Upper lobe of right lung (tissue), 1 donor: Measurements from ENCODE around the gene CTSF. TPM values are rescaled to one million over a fixed set of nuclear protein-coding genes. Genes with fewer than 3 reads are reported as not detected.
A peak's percentile ranks its signal among the peaks of the same experiment; 100 is the strongest.

Experiments used
- ATAC-seq: fragments of 200-7000 bp; cut with Tn5 transposase; one replicate; pipeline ENCODE4 v1.9.1; 2020; ENCODE audit warnings: mild to moderate bottlenecking, moderate library complexity
- DNase-seq: peaks from one replicate; pipeline ENCODE4 v3.0.0-alpha.2; 2020
- H3K27ac ChIP-seq: fragments of 200-600 bp; one replicate; pipeline ENCODE4 v1.8.0; 2022
- H3K27me3 ChIP-seq: fragments of 200-600 bp; one replicate; pipeline ENCODE4 v1.8.0; 2022; ENCODE audit warnings: mild to moderate bottlenecking
- H3K36me3 ChIP-seq: fragments of 200-600 bp; one replicate; pipeline ENCODE4 v1.8.0; 2022
- H3K4me1 ChIP-seq: fragments of 200-600 bp; one replicate; pipeline ENCODE4 v1.8.0; 2022
- H3K4me3 ChIP-seq: fragments of 200-600 bp; one replicate; pipeline ENCODE4 v1.8.0; 2022; ENCODE audit warnings: mild to moderate bottlenecking
- H3K9me3 ChIP-seq: fragments of 200-600 bp; one replicate; pipeline ENCODE4 v1.8.0; 2022
- CTCF ChIP-seq: fragments of 200-600 bp; IDR thresholded peaks from one replicate; pipeline ENCODE4 v1.8.0; 2022; ENCODE audit warnings: antibody characterized with exemption
- intact Hi-C: fragments of 100-400 bp; cut with DNase I; formaldehyde crosslinking; loops from one replicate; pipeline ENCODE4 v1.11.0; 2022
- total RNA-seq: library from RNA; stranded (reverse); fragmentation: NEBNext Ultra II Directional; extraction: Animal tissue kit (Norgen Biotek cat#: 25700); gene quantifications from one replicate; pipeline ENCODE4 v1.2.1, GENCODE V29; 2021
- donor health status: DM: no; HTN: yes; CAD: no; lungs with severe emphysema.

Gene CTSF
- total RNA-seq, 1 donor from 2014 or later = 37.0 TPM

- no peak for ATAC-seq
- no peak for TF ChIP-seq CTCF
- no peak overlapping the region for H3K27ac ChIP-seq
- no peak overlapping the region for H3K4me3 ChIP-seq
- no peaks in the 10 kb centered on the region for H3K27me3 ChIP-seq
- peaks cover 7% of the 10 kb centered on the region for H3K4me1 ChIP-seq
- no peak for DNase-seq
- H3K9me3 ChIP-seq = no peaks in the 10 kb centered on the region
- no peaks in the 10 kb centered on the region for H3K36me3 ChIP-seq
- intact Hi-C loops = no loop called here
These were observed 670 bp upstream of the CTSF start for GRCh38 chr11:66569076-66569475.

DNA sequence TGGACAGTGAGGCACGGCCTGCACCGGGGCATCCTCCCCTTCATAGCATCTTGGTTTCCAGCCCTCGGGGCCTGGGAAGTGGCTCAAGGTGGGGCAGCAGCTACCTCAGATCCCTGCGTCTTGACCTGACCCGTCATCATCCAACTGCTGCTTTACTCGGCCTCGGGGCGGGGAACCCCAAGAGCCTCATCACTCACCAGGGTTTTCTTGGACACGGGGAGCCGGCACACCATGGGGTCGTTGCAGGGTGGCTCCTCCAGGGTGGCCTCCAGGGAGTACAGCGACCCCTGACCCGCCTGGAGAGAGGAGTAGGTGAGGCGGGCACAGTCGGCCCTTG lies 651 bp downstream of the CTSF start:
- H3K4me1 ChIP-seq = peaks cover 7% of the 10 kb centered on the region
- peak overlapping the region; percentile 67 for H3K4me3 ChIP-seq
- no peaks in the 10 kb centered on the region for H3K27me3 ChIP-seq
- intact Hi-C loops = no loop called here
- DNase-seq (no peak), ATAC-seq (no peak)
- no peak for TF ChIP-seq CTCF
- H3K9me3 ChIP-seq = no peaks in the 10 kb centered on the region
- H3K36me3 ChIP-seq = no peaks in the 10 kb centered on the region
- H3K27ac ChIP-seq = no peak overlapping the region

GRCh38 chr11:66566221-66566620 lies 2.2 kb downstream of the CTSF start:
- Histone ChIP-seq H3K4me1 (peaks cover 7% of the 10 kb centered on the region), H3K27me3 (no peaks in the 10 kb centered on the region), H3K36me3 (no peaks in the 10 kb centered on the region), H3K4me3 (no peak overlapping the region), H3K9me3 (no peaks in the 10 kb centered on the region), H3K27ac (no peak overlapping the region)
- intact Hi-C loops = no loop called here
- TF ChIP-seq CTCF = no peak
- ATAC-seq (no peak), DNase-seq (no peak)

GRCh38 chr11:66564984-66565383 lies 3.4 kb downstream of the CTSF start:
- H3K4me1 ChIP-seq = peaks cover 7% of the 10 kb centered on the region
- no peaks in the 10 kb centered on the region for H3K27me3 ChIP-seq
- H3K36me3 ChIP-seq = no peaks in the 10 kb centered on the region
- DNase-seq = no peak
- H3K27ac ChIP-seq = no peak overlapping the region
- ATAC-seq = no peak
- H3K4me3 ChIP-seq = no peak overlapping the region
- TF ChIP-seq CTCF = no peak
- intact Hi-C loops = no loop called here
- no peaks in the 10 kb centered on the region for H3K9me3 ChIP-seq

DNA sequence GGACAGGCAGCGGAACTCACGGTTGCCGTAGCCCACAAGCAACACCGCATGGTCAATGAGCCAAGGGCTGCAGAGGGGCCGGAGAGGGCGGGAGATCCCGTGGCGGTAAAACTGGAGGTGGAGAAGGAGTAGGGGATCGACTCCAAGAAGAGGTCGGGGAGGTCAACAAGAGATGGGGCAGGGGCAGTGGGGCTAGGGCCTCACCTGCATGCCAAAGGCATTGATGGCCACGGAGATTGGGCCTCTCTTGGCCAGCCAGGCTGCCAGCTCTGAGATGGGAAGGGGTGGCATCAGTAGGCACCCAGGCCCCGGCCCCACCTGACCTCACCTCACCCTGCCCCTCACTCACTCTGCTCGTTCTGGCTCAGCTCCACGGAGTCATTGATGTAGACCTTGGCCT lies 3.9 kb downstream of the CTSF start:
- Histone ChIP-seq H3K36me3 (no peaks in the 10 kb centered on the region), H3K4me1 (peaks cover 7% of the 10 kb centered on the region), H3K27ac (no peak overlapping the region), H3K27me3 (no peaks in the 10 kb centered on the region), H3K4me3 (no peak overlapping the region), H3K9me3 (no peaks in the 10 kb centered on the region)
- DNase-seq (no peak), ATAC-seq (no peak)
- intact Hi-C loops = no loop called here
- no peak for TF ChIP-seq CTCF

DNA sequence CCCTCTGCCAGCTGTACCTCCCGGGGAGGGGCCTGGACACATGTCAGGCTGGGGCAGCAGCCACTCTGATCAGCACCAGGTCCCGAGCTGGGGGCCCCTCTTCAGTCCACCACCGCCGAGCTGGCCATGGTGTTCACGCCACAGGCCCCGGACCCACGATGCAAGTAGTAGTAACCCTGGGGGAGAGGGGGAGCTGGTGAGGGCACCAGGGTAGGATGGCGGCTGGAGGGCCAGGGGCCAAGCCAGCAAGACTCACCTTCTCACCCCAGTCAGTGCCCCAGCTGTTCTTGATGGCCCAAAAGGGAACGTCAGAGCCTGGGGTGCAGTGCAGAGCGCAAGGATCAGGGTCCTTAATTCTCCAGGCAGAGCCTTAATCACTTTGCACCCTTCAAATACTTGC lies 4.6 kb downstream of the CTSF start:
- no peaks in the 10 kb centered on the region for H3K27me3 ChIP-seq
- H3K9me3 ChIP-seq = no peaks in the 10 kb centered on the region
- no peak overlapping the region for H3K27ac ChIP-seq
- no peak for TF ChIP-seq CTCF
- H3K36me3 ChIP-seq = no peaks in the 10 kb centered on the region
- DNase-seq = no peak
- no peak for ATAC-seq
- intact Hi-C loops = no loop called here
- peaks cover 12% of the 10 kb centered on the region for H3K4me1 ChIP-seq
- H3K4me3 ChIP-seq = no peak overlapping the region
